WTC11 (cell line): ENCODE data around the gene APOBEC3H. TPM values are rescaled to one million over a fixed set of nuclear protein-coding genes. Genes with fewer than 3 reads are reported as not detected.
A peak's percentile ranks its signal among the peaks of the same experiment; 100 is the strongest.

ENCODE experiments used
- ATAC-seq: fragments of 200-7000 bp; cut with Tn5 transposase; 2 replicates; pipeline ENCODE4 v1.10.0; 2021; ENCODE audit warnings: mild to moderate bottlenecking, moderate library complexity
- CTCF ChIA-PET: fragments of 300-600 bp; sonication (Branson Sonifier 250); formaldehyde crosslinking; loops from one replicate; lab custom pipeline; 2021; ENCODE audit warnings: antibody characterized with exemption; lab: Charles Lee
- POLR2A ChIA-PET: fragments of 350-600 bp; sonication (Branson Sonifier 250); formaldehyde crosslinking; loops from one replicate; lab custom pipeline; 2021; ENCODE audit warnings: antibody characterized with exemption; lab: Charles Lee
- DNase-seq: peaks from one replicate; pipeline ENCODE4 v3.0.0; 2021; ENCODE audit warnings: low spot score
- H3K27ac Mint-ChIP-seq: 2 replicates; pipeline ENCODE4 v1.8.0; 2021; ENCODE audit warnings: mixed read lengths
- H3K27me3 Mint-ChIP-seq: 2 replicates; pipeline ENCODE4 v1.8.0; 2021; ENCODE audit warnings: low read depth, mild to moderate bottlenecking, moderate library complexity, mixed read lengths
- H3K36me3 Mint-ChIP-seq: 2 replicates; pipeline ENCODE4 v1.8.0; 2021; ENCODE audit warnings: mixed read lengths
- H3K4me1 Mint-ChIP-seq: 2 replicates; pipeline ENCODE4 v1.8.0; 2022; ENCODE audit warnings: mixed read lengths
- H3K4me3 Mint-ChIP-seq: 2 replicates; pipeline ENCODE4 v1.8.0; 2021; ENCODE audit warnings: mild to moderate bottlenecking, moderate library complexity, mixed read lengths
- H3K9me3 Mint-ChIP-seq: 2 replicates; pipeline ENCODE4 v1.8.0; 2021; ENCODE audit warnings: mixed read lengths
- CREM ChIP-seq: sonication (generic); formaldehyde crosslinking; IDR thresholded peaks from 2 replicates; pipeline ENCODE4 v1.8.1; 2022; ENCODE audit warnings: mild to moderate bottlenecking, missing genetic modification reagents, moderate library complexity
- FOXJ3 ChIP-seq: sonication (generic); formaldehyde crosslinking; IDR thresholded peaks from 2 replicates; pipeline ENCODE4 v1.9.0; 2021; ENCODE audit warnings: missing genetic modification reagents, mild to moderate bottlenecking, borderline replicate concordance
- GABPB1 ChIP-seq: sonication (generic); formaldehyde crosslinking; IDR thresholded peaks from 2 replicates; pipeline ENCODE4 v1.8.1; 2023; ENCODE audit warnings: mild to moderate bottlenecking, missing genetic modification reagents
- NR1H2 ChIP-seq: sonication (generic); formaldehyde crosslinking; IDR thresholded peaks from 2 replicates; pipeline ENCODE4 v1.9.0; 2021; ENCODE audit warnings: mild to moderate bottlenecking, moderate library complexity, missing genetic modification reagents
- NR2C2 ChIP-seq: sonication (generic); formaldehyde crosslinking; IDR thresholded peaks from 2 replicates; pipeline ENCODE4 v1.8.0; 2022; ENCODE audit warnings: mild to moderate bottlenecking, missing genetic modification reagents
- TCF7 ChIP-seq: sonication (generic); formaldehyde crosslinking; IDR thresholded peaks from 2 replicates; pipeline ENCODE4 v1.8.0; 2022; ENCODE audit warnings: mild to moderate bottlenecking, low read depth, missing genetic modification reagents, moderate library complexity
- TEAD1 ChIP-seq: sonication (generic); formaldehyde crosslinking; IDR thresholded peaks from 2 replicates; pipeline ENCODE4 v1.8.0; 2022; ENCODE audit warnings: mild to moderate bottlenecking, missing genetic modification reagents
- ZBTB21 ChIP-seq: sonication (generic); formaldehyde crosslinking; IDR thresholded peaks from 2 replicates; pipeline ENCODE4 v1.8.1; 2023; ENCODE audit warnings: mild to moderate bottlenecking, missing genetic modification reagents, borderline replicate concordance
- ZNF138 ChIP-seq: sonication (generic); formaldehyde crosslinking; conservative IDR thresholded peaks from 2 replicates; pipeline ENCODE4 v1.8.1; 2022; ENCODE audit warnings: mild to moderate bottlenecking, moderate library complexity, missing genetic modification reagents
- ZNF219 ChIP-seq: sonication (generic); formaldehyde crosslinking; IDR thresholded peaks from 2 replicates; pipeline ENCODE4 v1.8.0; 2023; ENCODE audit warnings: missing genetic modification reagents, mild to moderate bottlenecking, borderline replicate concordance
- total RNA-seq: library from RNA; stranded (reverse); gene quantifications from 3 replicates; pipeline ENCODE4 v1.2.3, GENCODE V29; 2021
- TF ChIP-seq, protein P1 (sequence below): sonication (generic); formaldehyde crosslinking; IDR thresholded peaks from 2 replicates; pipeline ENCODE4 v1.8.1; 2022; ENCODE audit warnings: mild to moderate bottlenecking, missing genetic modification reagents, moderate library complexity, borderline replicate concordance
- TF ChIP-seq, protein P2 (sequence below): sonication (generic); formaldehyde crosslinking; IDR thresholded peaks from 2 replicates; pipeline ENCODE4 v1.8.1; 2023; ENCODE audit warnings: mild to moderate bottlenecking, missing genetic modification reagents
- TF ChIP-seq, protein P3 (sequence below): sonication (generic); formaldehyde crosslinking; IDR thresholded peaks from 2 replicates; pipeline ENCODE4 v1.8.1; 2022; ENCODE audit warnings: mild to moderate bottlenecking, moderate library complexity, missing genetic modification reagents
- TF ChIP-seq, protein P4 (sequence below): sonication (generic); formaldehyde crosslinking; IDR thresholded peaks from 2 replicates; pipeline ENCODE4 v1.8.0; 2023; ENCODE audit warnings: missing genetic modification reagents, mild to moderate bottlenecking, borderline replicate concordance
- TF ChIP-seq, protein P5 (sequence below): sonication (generic); formaldehyde crosslinking; IDR thresholded peaks from 2 replicates; pipeline ENCODE4 v1.8.0; 2023; ENCODE audit warnings: missing genetic modification reagents
- TF ChIP-seq, protein P6 (sequence below): sonication (generic); formaldehyde crosslinking; conservative IDR thresholded peaks from 2 replicates; pipeline ENCODE4 v1.8.1; 2023; ENCODE audit warnings: mild to moderate bottlenecking, low read depth, missing genetic modification reagents, moderate library complexity
- TF ChIP-seq, protein P7 (sequence below): fragments of 250-450 bp; sonication (Bioruptor Pico); IDR thresholded peaks from 2 replicates; pipeline ENCODE4 v1.9.0; 2021; ENCODE audit warnings: moderate library complexity, mild to moderate bottlenecking, inconsistent platforms, borderline replicate concordance

The APOBEC3H gene
- total RNA-seq, 1 experiment from 2014 or later, result 0.42 TPM

DNA sequence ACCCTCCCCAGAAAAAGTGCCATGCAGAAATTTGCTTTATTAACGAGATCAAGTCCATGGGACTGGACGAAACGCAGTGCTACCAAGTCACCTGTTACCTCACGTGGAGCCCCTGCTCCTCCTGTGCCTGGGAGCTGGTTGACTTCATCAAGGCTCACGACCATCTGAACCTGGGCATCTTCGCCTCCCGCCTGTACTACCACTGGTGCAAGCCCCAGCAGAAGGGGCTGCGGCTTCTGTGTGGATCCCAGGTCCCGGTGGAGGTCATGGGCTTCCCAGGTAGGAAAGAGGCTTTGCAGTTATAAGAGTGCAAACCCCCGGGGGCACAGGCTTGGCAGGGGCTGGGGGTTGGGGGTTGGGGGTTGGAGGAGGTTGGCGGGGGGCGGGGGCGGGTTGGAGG lies 4.2 kb downstream of the APOBEC3H start (continued):
- TF ChIP-seq, protein P1, sequence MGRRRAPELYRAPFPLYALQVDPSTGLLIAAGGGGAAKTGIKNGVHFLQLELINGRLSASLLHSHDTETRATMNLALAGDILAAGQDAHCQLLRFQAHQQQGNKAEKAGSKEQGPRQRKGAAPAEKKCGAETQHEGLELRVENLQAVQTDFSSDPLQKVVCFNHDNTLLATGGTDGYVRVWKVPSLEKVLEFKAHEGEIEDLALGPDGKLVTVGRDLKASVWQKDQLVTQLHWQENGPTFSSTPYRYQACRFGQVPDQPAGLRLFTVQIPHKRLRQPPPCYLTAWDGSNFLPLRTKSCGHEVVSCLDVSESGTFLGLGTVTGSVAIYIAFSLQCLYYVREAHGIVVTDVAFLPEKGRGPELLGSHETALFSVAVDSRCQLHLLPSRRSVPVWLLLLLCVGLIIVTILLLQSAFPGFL (CRISPR knock-in tag), result no peak
- no peak for TF ChIP-seq ZNF138 (CRISPR knock-in tag)
- TF ChIP-seq, protein P2, sequence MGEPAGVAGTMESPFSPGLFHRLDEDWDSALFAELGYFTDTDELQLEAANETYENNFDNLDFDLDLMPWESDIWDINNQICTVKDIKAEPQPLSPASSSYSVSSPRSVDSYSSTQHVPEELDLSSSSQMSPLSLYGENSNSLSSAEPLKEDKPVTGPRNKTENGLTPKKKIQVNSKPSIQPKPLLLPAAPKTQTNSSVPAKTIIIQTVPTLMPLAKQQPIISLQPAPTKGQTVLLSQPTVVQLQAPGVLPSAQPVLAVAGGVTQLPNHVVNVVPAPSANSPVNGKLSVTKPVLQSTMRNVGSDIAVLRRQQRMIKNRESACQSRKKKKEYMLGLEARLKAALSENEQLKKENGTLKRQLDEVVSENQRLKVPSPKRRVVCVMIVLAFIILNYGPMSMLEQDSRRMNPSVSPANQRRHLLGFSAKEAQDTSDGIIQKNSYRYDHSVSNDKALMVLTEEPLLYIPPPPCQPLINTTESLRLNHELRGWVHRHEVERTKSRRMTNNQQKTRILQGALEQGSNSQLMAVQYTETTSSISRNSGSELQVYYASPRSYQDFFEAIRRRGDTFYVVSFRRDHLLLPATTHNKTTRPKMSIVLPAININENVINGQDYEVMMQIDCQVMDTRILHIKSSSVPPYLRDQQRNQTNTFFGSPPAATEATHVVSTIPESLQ, result no peak
- TF ChIP-seq GABPB1, result no peak
- TF ChIP-seq, protein P3, sequence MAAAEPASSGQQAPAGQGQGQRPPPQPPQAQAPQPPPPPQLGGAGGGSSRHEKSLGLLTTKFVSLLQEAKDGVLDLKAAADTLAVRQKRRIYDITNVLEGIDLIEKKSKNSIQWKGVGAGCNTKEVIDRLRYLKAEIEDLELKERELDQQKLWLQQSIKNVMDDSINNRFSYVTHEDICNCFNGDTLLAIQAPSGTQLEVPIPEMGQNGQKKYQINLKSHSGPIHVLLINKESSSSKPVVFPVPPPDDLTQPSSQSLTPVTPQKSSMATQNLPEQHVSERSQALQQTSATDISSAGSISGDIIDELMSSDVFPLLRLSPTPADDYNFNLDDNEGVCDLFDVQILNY, result no peak

DNA sequence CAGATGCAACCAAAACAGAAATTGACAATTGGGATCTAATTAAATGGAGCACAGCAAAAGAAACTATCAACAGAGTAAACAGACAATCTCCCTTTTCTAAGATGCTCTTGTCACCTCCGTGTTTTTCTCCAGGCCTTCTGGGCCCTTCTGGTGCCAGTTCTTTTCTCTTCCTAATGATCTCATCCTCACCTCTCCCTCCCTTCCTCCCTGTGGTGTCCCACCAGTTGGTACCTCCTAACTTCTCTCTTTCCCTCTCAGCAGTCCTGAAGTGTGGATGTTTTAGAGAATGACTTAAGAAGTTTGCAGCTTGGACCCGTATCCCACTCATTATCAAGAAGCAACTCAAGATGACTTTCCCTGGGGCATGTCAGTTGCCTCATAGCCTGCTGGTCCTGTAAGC lies 6.4 kb downstream of the APOBEC3H start:
- peaks cover 22% of the 10 kb centered on the region for H3K4me1 Mint-ChIP-seq
- H3K36me3 Mint-ChIP-seq, result no peaks in the 10 kb centered on the region
- H3K4me3 Mint-ChIP-seq, result no peak overlapping the region
- DNase-seq (no peak), ATAC-seq (no peak)
- ChIA-PET CTCF (no interaction called here), POLR2A (no interaction called here)
- H3K27me3 Mint-ChIP-seq, result no peaks in the 10 kb centered on the region
- TF ChIP-seq, protein P4, sequence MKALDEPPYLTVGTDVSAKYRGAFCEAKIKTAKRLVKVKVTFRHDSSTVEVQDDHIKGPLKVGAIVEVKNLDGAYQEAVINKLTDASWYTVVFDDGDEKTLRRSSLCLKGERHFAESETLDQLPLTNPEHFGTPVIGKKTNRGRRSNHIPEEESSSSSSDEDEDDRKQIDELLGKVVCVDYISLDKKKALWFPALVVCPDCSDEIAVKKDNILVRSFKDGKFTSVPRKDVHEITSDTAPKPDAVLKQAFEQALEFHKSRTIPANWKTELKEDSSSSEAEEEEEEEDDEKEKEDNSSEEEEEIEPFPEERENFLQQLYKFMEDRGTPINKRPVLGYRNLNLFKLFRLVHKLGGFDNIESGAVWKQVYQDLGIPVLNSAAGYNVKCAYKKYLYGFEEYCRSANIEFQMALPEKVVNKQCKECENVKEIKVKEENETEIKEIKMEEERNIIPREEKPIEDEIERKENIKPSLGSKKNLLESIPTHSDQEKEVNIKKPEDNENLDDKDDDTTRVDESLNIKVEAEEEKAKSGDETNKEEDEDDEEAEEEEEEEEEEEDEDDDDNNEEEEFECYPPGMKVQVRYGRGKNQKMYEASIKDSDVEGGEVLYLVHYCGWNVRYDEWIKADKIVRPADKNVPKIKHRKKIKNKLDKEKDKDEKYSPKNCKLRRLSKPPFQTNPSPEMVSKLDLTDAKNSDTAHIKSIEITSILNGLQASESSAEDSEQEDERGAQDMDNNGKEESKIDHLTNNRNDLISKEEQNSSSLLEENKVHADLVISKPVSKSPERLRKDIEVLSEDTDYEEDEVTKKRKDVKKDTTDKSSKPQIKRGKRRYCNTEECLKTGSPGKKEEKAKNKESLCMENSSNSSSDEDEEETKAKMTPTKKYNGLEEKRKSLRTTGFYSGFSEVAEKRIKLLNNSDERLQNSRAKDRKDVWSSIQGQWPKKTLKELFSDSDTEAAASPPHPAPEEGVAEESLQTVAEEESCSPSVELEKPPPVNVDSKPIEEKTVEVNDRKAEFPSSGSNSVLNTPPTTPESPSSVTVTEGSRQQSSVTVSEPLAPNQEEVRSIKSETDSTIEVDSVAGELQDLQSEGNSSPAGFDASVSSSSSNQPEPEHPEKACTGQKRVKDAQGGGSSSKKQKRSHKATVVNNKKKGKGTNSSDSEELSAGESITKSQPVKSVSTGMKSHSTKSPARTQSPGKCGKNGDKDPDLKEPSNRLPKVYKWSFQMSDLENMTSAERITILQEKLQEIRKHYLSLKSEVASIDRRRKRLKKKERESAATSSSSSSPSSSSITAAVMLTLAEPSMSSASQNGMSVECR (CRISPR knock-in tag), result no peak
- TF ChIP-seq, protein P5, sequence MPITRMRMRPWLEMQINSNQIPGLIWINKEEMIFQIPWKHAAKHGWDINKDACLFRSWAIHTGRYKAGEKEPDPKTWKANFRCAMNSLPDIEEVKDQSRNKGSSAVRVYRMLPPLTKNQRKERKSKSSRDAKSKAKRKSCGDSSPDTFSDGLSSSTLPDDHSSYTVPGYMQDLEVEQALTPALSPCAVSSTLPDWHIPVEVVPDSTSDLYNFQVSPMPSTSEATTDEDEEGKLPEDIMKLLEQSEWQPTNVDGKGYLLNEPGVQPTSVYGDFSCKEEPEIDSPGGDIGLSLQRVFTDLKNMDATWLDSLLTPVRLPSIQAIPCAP (CRISPR knock-in tag), result no peak
- no peak for TF ChIP-seq GABPB1
- no peak for TF ChIP-seq NR1H2 (CRISPR knock-in tag)
- no peak for TF ChIP-seq NR2C2 (CRISPR knock-in tag)
- TF ChIP-seq TEAD1 (CRISPR knock-in tag), result no peak
- TF ChIP-seq, protein P6, sequence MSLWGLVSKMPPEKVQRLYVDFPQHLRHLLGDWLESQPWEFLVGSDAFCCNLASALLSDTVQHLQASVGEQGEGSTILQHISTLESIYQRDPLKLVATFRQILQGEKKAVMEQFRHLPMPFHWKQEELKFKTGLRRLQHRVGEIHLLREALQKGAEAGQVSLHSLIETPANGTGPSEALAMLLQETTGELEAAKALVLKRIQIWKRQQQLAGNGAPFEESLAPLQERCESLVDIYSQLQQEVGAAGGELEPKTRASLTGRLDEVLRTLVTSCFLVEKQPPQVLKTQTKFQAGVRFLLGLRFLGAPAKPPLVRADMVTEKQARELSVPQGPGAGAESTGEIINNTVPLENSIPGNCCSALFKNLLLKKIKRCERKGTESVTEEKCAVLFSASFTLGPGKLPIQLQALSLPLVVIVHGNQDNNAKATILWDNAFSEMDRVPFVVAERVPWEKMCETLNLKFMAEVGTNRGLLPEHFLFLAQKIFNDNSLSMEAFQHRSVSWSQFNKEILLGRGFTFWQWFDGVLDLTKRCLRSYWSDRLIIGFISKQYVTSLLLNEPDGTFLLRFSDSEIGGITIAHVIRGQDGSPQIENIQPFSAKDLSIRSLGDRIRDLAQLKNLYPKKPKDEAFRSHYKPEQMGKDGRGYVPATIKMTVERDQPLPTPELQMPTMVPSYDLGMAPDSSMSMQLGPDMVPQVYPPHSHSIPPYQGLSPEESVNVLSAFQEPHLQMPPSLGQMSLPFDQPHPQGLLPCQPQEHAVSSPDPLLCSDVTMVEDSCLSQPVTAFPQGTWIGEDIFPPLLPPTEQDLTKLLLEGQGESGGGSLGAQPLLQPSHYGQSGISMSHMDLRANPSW (CRISPR knock-in tag), result no peak
- no peak for TF ChIP-seq ZNF219 (CRISPR knock-in tag)
- TF ChIP-seq, protein P7, sequence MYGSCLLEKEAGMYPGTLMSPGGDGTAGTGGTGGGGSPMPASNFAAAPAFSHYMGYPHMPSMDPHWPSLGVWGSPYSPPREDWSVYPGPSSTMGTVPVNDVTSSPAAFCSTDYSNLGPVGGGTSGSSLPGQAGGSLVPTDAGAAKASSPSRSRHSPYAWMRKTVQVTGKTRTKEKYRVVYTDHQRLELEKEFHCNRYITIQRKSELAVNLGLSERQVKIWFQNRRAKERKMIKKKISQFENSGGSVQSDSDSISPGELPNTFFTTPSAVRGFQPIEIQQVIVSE (CRISPR knock-in tag), result no peak
- no peak for TF ChIP-seq FOXJ3
- TF ChIP-seq ZBTB21, result no peak
- TF ChIP-seq TCF7 (CRISPR knock-in tag), result no peak
- no peak for TF ChIP-seq CREM (CRISPR knock-in tag)
- H3K9me3 Mint-ChIP-seq, result no peaks in the 10 kb centered on the region
- peak overlapping the region; percentile 55; the same call in 1 of the 2 replicates for H3K27ac Mint-ChIP-seq
